K562 (cell line): ENCODE measurements around the gene LRMDA. TPM values are rescaled to one million over a fixed set of nuclear protein-coding genes. Genes with fewer than 3 reads are reported as not detected.

ENCODE experiments used
- ATAC-seq: fragments of 200-7000 bp; cut with Tn5 transposase; 3 replicates; pipeline ENCODE4 v1.9.1; 2020; ENCODE audit warnings: moderate library complexity
- BruUV-seq: library from RNA; stranded (reverse); fragments of 400-500 nt; replicated peaks from 2 replicates; lab custom pipeline; 2021; lab: Mats Ljungman, UMichigan
- CTCF ChIA-PET: fragments of 300-600 bp; formaldehyde crosslinking; extraction: SDS; loops from one replicate; lab custom pipeline; 2021; ENCODE audit warnings: low intra/inter-chr PET ratio; lab: Yijun Ruan, JAX
- POLR2A ChIA-PET: fragments of 300-600, 350-650 bp; sonication (Branson Sonifier 250); formaldehyde crosslinking; extraction: SDS; loops from one replicate; lab custom pipeline; 2021; ENCODE audit warnings: antibody characterized with exemption, inconsistent platforms; lab: Yijun Ruan, JAX
- DNase-seq, 4 experiments: peaks; one replicate each; pipeline versions ENCODE4 v3.0.0 to v3.0.0-alpha.2; 2011 to 2018; ENCODE audit warnings: low spot score in 3 of 4, mixed read lengths in 3 of 4; ENCODE audit errors: extremely low read depth in 1 of 4
- FAIRE-seq: peaks from 2 replicates; lab custom pipeline; 2011; peaks lifted over from hg19 to GRCh38; lab: Jason Lieb, UNC
- H2AFZ ChIP-seq: 2 replicates; pipeline ENCODE4 v1.6.0; 2011; ENCODE audit warnings: low read depth, low read length, control low read depth, inconsistent platforms
- H3K27ac ChIP-seq: fragments of 200-600 bp; 3 replicates; pipeline ENCODE4 v1.8.0; 2011; ENCODE audit warnings: low read depth, mild to moderate bottlenecking, control low read depth, inconsistent platforms, low read length, moderate library complexity, mixed read lengths; ENCODE audit errors: extremely low read depth
- H3K27me3 ChIP-seq, 2 experiments: fragments of 300-600 bp in 1 of 2; 2 replicates in 1 of 2; 3 replicates in 1 of 2; pipeline versions ENCODE4 v1.6.0 to v1.8.0; 2011; ENCODE audit warnings: inconsistent platforms in 2 of 2, low read length in 2 of 2, mild to moderate bottlenecking in 1 of 2, mixed read lengths in 1 of 2, moderate library complexity in 1 of 2; ENCODE audit not compliant: control insufficient read depth in 2 of 2, insufficient read depth in 2 of 2
- H3K36me3 ChIP-seq: fragments of 300-600 bp; 3 replicates; pipeline ENCODE4 v1.8.0; 2011; ENCODE audit warnings: mild to moderate bottlenecking, low read length, inconsistent platforms; ENCODE audit not compliant: control insufficient read depth, insufficient read depth
- H3K4me1 ChIP-seq, 2 experiments: fragments of 200-600 bp in 1 of 2; replicated peaks in 1 of 2; 2 replicates in 1 of 2; 3 replicates in 1 of 2; pipeline versions ENCODE4 v1.5.1 to v1.8.0; 2011; ENCODE audit warnings: inconsistent platforms in 2 of 2, low read length in 2 of 2, mild to moderate bottlenecking in 1 of 2, mixed read lengths in 1 of 2, moderate library complexity in 1 of 2; ENCODE audit not compliant: control insufficient read depth in 2 of 2, insufficient read depth in 2 of 2
- H3K4me2 ChIP-seq: 2 replicates; pipeline ENCODE4 v1.6.1; 2011; ENCODE audit warnings: low read length, control low read depth, inconsistent platforms, mixed read lengths; ENCODE audit not compliant: insufficient read depth
- H3K4me3 ChIP-seq: fragments of 200-600 bp; sonication (generic), shearing (Covaris generic); 2 replicates; pipeline ENCODE4 v1.5.1; 2016; ENCODE audit warnings: control low read depth, inconsistent platforms
- H3K79me2 ChIP-seq: fragments of 200-600 bp; 3 replicates; pipeline ENCODE4 v1.8.0; 2011; ENCODE audit warnings: low read length, inconsistent platforms; ENCODE audit not compliant: control insufficient read depth, insufficient read depth
- H3K9ac ChIP-seq, 2 experiments: 2 replicates each; pipeline versions ENCODE4 v1.6.0 to v1.6.1; 2011; ENCODE audit warnings: low read depth in 2 of 2, low read length in 2 of 2, control low read depth in 1 of 2, inconsistent platforms in 1 of 2, mild to moderate bottlenecking in 1 of 2, mixed read lengths in 1 of 2; ENCODE audit not compliant: insufficient read depth in 1 of 2
- H3K9me1 ChIP-seq: one replicate; pipeline ENCODE4 v1.6.0; 2011; ENCODE audit warnings: inconsistent platforms, mild to moderate bottlenecking, low read length, moderate library complexity; ENCODE audit not compliant: control insufficient read depth, insufficient read depth
- H3K9me3 ChIP-seq: replicated peaks from 2 replicates; pipeline ENCODE4 v1.5.1; 2011; ENCODE audit warnings: low read depth, low read length, inconsistent platforms; ENCODE audit not compliant: control insufficient read depth, insufficient read depth
- H4K20me1 ChIP-seq: replicated peaks from 2 replicates; pipeline ENCODE4 v1.6.1; 2011; ENCODE audit warnings: low read length, inconsistent platforms, mixed read lengths; ENCODE audit not compliant: control insufficient read depth, insufficient read depth
- ARID1B ChIP-seq: fragments of 450-650 bp; IDR thresholded peaks from 2 replicates; pipeline ENCODE4 v1.6.1; 2016; ENCODE audit warnings: antibody characterized with exemption, mild to moderate bottlenecking, inconsistent platforms
- CHD1 ChIP-seq: fragments of 200-600 bp; sonication (generic); IDR thresholded peaks from one replicate; pipeline ENCODE4 v1.6.1; 2012; ENCODE audit warnings: mild to moderate bottlenecking, moderate library complexity, low read length, inconsistent platforms
- HNRNPLL ChIP-seq: fragments of 200-400 bp; formaldehyde crosslinking; IDR thresholded peaks from 2 replicates; pipeline ENCODE4 v1.6.1; 2017; ENCODE audit warnings: low read length, low read depth, mild to moderate bottlenecking; ENCODE audit not compliant: poor library complexity, severe bottlenecking
- KDM5B ChIP-seq: fragments of 200-600 bp; sonication (generic); IDR thresholded peaks from 2 replicates; pipeline ENCODE4 v1.6.1; 2012; ENCODE audit warnings: low read depth, mild to moderate bottlenecking, moderate library complexity, low read length, control low read depth, inconsistent platforms; ENCODE audit not compliant: insufficient replicate concordance
- LARP7 ChIP-seq: fragments of 450-650 bp; IDR thresholded peaks from 2 replicates; pipeline ENCODE4 v1.6.1; 2016
- NFIX ChIP-seq: fragments of 250-450 bp; sonication (Bioruptor Pico); IDR thresholded peaks from 2 replicates; pipeline ENCODE4 v1.4.0; 2020; ENCODE audit warnings: low read depth, mild to moderate bottlenecking, moderate library complexity
- NRF1 ChIP-seq, 2 experiments: fragments of 450-650 bp; IDR thresholded peaks in 1 of 2; conservative IDR thresholded peaks in 1 of 2; 2 replicates each; pipeline ENCODE4 v1.6.1; 2014; ENCODE audit warnings: mild to moderate bottlenecking in 2 of 2
- RFX5 ChIP-seq: IDR thresholded peaks from 2 replicates; pipeline ENCODE4 v1.6.1; 2011; ENCODE audit warnings: low read depth, mild to moderate bottlenecking, improper control_type of control experiment, low read length
- SAFB ChIP-seq: fragments of 200-400 bp; formaldehyde crosslinking; IDR thresholded peaks from 2 replicates; pipeline ENCODE4 v1.6.1; 2017; ENCODE audit warnings: low read depth, low read length, borderline replicate concordance
- TEAD2 ChIP-seq: fragments of 450-650 bp; IDR thresholded peaks from 2 replicates; pipeline ENCODE4 v1.6.1; 2016; ENCODE audit warnings: missing genetic modification characterization, control low read depth, missing compliant biosample characterization
- ZFPM2 ChIP-seq: fragments of 250-450 bp; sonication (Bioruptor Pico); IDR thresholded peaks from 2 replicates; pipeline ENCODE4 v1.5.1; 2022; ENCODE audit warnings: mild to moderate bottlenecking
- ZNF695 ChIP-seq: fragments of 450-650 bp; formaldehyde crosslinking; IDR thresholded peaks from 2 replicates; pipeline ENCODE4 v1.4.0; 2020; ENCODE audit warnings: mild to moderate bottlenecking, moderate library complexity
- ZSCAN32 ChIP-seq: fragments of 450-650 bp; formaldehyde crosslinking; IDR thresholded peaks from 2 replicates; pipeline ENCODE4 v1.4.0; 2020; ENCODE audit warnings: mild to moderate bottlenecking, moderate library complexity
- WGBS: fragments of 100-300 bp; shearing (Covaris generic); methylation state at CpG from one replicate; pipeline ENCODE4 v1.1.6; 2016; ENCODE audit warnings: low coverage, mixed read lengths; ENCODE audit not compliant: insufficient coverage; ENCODE audit errors: missing lambda C conversion rate; 5-methylcytosine and 5-hydroxymethylcytosine counted together
- in situ Hi-C: fragments of 300-500 bp; cut with MboI; formaldehyde crosslinking; loops from 4 replicates; pipeline ENCODE4 v1.15.0; 2018; ENCODE audit warnings: inconsistent platforms, mixed read lengths
- intact Hi-C: fragments of 100-400 bp; cut with micrococcal nuclease; formaldehyde crosslinking; loops from 2 replicates; pipeline ENCODE4 v1.14.2; 2022
- polyA plus RNA-seq, 8 experiments: library from polyadenylated mRNA; depleted of rRNA in 4 of 8; stranded (reverse) in 5 of 8; unstranded in 3 of 8; fragments of >200 nt; fragmentation: Nextera tagmentation in 2 of 8; fragmentation: Illumina TruSeq in 1 of 8; extraction: Ambion mirVana in 2 of 8; extraction: Trizol in 1 of 8; gene quantifications; 2 replicates each; pipeline versions ENCODE4 v1.2.1 to v1.2.3, GENCODE V29; 2011 to 2014; ENCODE audit warnings: inconsistent platforms in 1 of 8, missing spikeins in 1 of 8
- total RNA-seq, 7 experiments: library from RNA; depleted of rRNA in 6 of 7; stranded (reverse); fragments of >200 nt in 6 of 7; fragmentation: Illumina TruSeq in 2 of 7; extraction: Trizol in 2 of 7; gene quantifications; 2 replicates each; pipeline versions ENCODE4 v1.2.1 to v1.2.3, GENCODE V29; 2011 to 2021; ENCODE audit warnings: low replicate concordance in 1 of 7
- TF ChIP-seq, protein P1 (sequence below): fragments of 450-650 bp; IDR thresholded peaks from 2 replicates; pipeline ENCODE4 v1.6.1; 2018; ENCODE audit not compliant: partially characterized antibody

Gene LRMDA
- total and polyA plus RNA-seq, 9 of the 15 experiments (the other 6 are each of a cell fraction or from before 2014, with no cell fraction given) = 0.25 TPM; not detected in 8

DNA sequence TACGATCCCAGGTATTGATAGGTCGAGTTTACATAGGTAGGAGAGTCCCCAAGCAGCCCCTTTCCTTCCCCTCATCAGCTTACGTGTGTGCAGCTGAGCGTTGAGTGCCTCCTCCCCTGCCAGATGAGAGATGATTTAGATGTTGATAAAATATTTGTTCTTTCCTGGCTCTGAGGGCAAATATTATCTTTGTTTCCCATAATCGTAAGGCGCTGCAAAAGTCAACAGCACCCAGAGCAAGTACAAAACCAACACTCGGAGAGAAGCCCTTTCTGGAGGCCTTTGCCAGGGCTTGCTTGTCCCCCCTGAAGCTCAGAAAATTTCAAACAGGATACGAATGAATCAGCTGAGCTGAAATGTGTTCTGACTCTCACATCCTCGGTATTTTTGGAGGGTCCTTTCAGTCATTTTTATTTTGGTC is 683.2 kb downstream of the LRMDA start:
- intact Hi-C loops (no loop called here), in situ Hi-C loops (no loop called here)
- 1% methylated on average over 9 of the region's 9 CpGs for WGBS
- TF ChIP-seq KDM5B (no peak), LARP7 (no peak), TEAD2 (tag) (no peak), SAFB (no peak), NRF1 (conservative IDR thresholded peaks at IDR 0.05 in 1 of 2, IDR thresholded peaks at IDR 0.05 in 1 of 2) (no peak), ZSCAN32 (CRISPR knock-in tag) (no peak), RFX5 (no peak), ZFPM2 (CRISPR knock-in tag) (no peak), ARID1B (no peak), CHD1 (no peak), NFIX (CRISPR knock-in tag) (no peak), ZNF695 (CRISPR knock-in tag) (no peak), HNRNPLL (no peak)
- TF ChIP-seq, protein P1, sequence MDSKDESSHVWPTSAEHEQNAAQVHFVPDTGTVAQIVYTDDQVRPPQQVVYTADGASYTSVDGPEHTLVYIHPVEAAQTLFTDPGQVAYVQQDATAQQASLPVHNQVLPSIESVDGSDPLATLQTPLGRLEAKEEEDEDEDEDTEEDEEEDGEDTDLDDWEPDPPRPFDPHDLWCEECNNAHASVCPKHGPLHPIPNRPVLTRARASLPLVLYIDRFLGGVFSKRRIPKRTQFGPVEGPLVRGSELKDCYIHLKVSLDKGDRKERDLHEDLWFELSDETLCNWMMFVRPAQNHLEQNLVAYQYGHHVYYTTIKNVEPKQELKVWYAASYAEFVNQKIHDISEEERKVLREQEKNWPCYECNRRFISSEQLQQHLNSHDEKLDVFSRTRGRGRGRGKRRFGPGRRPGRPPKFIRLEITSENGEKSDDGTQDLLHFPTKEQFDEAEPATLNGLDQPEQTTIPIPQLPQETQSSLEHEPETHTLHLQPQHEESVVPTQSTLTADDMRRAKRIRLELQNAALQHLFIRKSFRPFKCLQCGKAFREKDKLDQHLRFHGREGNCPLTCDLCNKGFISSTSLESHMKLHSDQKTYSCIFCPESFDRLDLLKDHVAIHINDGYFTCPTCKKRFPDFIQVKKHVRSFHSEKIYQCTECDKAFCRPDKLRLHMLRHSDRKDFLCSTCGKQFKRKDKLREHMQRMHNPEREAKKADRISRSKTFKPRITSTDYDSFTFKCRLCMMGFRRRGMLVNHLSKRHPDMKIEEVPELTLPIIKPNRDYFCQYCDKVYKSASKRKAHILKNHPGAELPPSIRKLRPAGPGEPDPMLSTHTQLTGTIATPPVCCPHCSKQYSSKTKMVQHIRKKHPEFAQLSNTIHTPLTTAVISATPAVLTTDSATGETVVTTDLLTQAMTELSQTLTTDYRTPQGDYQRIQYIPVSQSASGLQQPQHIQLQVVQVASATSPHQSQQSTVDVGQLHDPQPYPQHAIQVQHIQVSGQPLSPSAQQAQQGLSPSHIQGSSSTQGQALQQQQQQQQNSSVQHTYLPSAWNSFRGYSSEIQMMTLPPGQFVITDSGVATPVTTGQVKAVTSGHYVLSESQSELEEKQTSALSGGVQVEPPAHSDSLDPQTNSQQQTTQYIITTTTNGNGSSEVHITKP = no peak
- ATAC-seq (no peak), FAIRE-seq (no peak), DNase-seq (no peak)
- Histone ChIP-seq H2AFZ (no peak overlapping the region), H3K27me3 (peaks cover 0 to 4% of the 10 kb centered on the region in 2 experiments; a peak in 1 of 5 replicates), H3K9me1 (no peaks in the 10 kb centered on the region), H3K9ac (no peak overlapping the region), H3K27ac (no peak overlapping the region), H4K20me1 (no peaks in the 10 kb centered on the region), H3K79me2 (no peaks in the 10 kb centered on the region), H3K4me1 (peaks cover 0 to 6% of the 10 kb centered on the region in 2 experiments; a peak in 1 of 5 replicates), H3K9me3 (no peaks in the 10 kb centered on the region), H3K4me3 (no peak overlapping the region), H3K4me2 (no peak overlapping the region), H3K36me3 (no peaks in the 10 kb centered on the region)
- no TSS peak for BruUV-seq
- CTCF ChIA-PET = no interaction called here
- POLR2A ChIA-PET = interaction anchor here (1.5 kb wide), 1 partner anchor 9 kb away, joined by 5 read pairs; no protein-coding TSS in a partner anchor
